Measurements from ENCODE around the gene HOMER2.

DNA sequence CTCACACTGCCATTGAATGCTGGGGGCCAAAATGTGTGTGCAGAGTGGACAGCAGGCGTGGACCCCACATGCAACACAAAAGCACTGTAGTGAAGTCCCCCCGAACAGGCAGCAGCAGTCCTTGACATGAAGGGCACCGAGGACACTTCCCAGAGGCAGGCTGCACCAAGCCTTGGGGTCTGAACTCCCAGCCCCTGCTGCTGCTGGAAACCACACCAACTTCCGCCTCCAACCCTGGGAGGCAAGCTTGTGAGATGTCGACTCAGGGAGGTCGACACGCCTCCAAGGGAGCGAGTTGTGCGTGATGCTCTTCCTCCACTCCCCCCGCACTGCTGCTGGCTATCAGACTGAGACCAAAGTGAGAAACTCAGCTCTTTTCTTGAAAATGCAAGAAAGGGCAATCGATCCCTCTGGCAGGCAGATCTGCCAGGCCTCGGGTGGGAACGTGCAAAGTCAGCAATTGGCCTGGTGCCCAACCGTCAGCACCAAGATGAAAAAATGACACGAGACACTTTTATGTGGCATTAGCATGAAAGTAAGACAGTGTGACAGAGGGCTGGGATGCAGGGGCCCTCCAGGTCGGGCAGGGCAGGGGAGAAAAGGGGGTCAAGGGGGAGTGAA is 99.5 kb downstream of the HOMER2 start:
- TF ChIP-seq, protein P1, sequence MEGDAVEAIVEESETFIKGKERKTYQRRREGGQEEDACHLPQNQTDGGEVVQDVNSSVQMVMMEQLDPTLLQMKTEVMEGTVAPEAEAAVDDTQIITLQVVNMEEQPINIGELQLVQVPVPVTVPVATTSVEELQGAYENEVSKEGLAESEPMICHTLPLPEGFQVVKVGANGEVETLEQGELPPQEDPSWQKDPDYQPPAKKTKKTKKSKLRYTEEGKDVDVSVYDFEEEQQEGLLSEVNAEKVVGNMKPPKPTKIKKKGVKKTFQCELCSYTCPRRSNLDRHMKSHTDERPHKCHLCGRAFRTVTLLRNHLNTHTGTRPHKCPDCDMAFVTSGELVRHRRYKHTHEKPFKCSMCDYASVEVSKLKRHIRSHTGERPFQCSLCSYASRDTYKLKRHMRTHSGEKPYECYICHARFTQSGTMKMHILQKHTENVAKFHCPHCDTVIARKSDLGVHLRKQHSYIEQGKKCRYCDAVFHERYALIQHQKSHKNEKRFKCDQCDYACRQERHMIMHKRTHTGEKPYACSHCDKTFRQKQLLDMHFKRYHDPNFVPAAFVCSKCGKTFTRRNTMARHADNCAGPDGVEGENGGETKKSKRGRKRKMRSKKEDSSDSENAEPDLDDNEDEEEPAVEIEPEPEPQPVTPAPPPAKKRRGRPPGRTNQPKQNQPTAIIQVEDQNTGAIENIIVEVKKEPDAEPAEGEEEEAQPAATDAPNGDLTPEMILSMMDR (IDR thresholded peaks at IDR 0.05; ENCODE audit: insufficient read depth, low read depth, low read length) = no peak
- TF ChIP-seq EZH2 (IDR thresholded peaks at IDR 0.05; ENCODE audit: insufficient read depth, low read length) = no peak
